HG02642 (cell line): ENCODE measurements around the gene EHMT2.

Experiments used
- ATAC-seq: cut with Tn5 transposase; IDR thresholded peaks from one replicate; pipeline ENCODE4 v1.9.1; 2021; ENCODE audit warnings: mild to moderate bottlenecking; ENCODE audit not compliant: unreplicated experiment, poor library complexity

EHMT2 gene

GRCh38 chr6:31892821-31893220 is 4.7 kb downstream of the EHMT2 start:
- no peak for ATAC-seq

- ATAC-seq: no peak
Observed at GRCh38 chr6:31889331-31889972, 8.0 kb downstream of the EHMT2 start.

- ATAC-seq: no peak
Observed at GRCh38 chr6:31888276-31889258, 8.9 kb downstream of the EHMT2 start.

- ATAC-seq: no peak
Observed at GRCh38 chr6:31887173-31888007, 10.1 kb downstream of the EHMT2 start.

GRCh38 chr6:31886541-31886991 is 10.9 kb downstream of the EHMT2 start:
- no peak for ATAC-seq

GRCh38 chr6:31884528-31885035 is 12.9 kb downstream of the EHMT2 start:
- ATAC-seq: no peak

GRCh38 chr6:31883676-31884075 is 13.8 kb downstream of the EHMT2 start:
- ATAC-seq: no peak

- ATAC-seq: no peak
Observed at GRCh38 chr6:31882344-31882743, 15.2 kb downstream of the EHMT2 start.

GRCh38 chr6:31881136-31881859 is 16.2 kb downstream of the EHMT2 start:
- no peak for ATAC-seq

GRCh38 chr6:31880616-31881015 is 16.9 kb downstream of the EHMT2 start:
- no peak for ATAC-seq

GRCh38 chr6:31879901-31880300 is 17.6 kb downstream of the EHMT2 start:
- no peak for ATAC-seq

- ATAC-seq: no peak
Observed at GRCh38 chr6:31879143-31879542, 18.4 kb downstream of the EHMT2 start.

GRCh38 chr6:31878726-31879125 is 18.8 kb downstream of the EHMT2 start, which contains the start of gene SLC44A4:
Gene SLC44A4 (minus strand): TSS chr6:31878997. CDS start chr6:31878980, 17 bp downstream.
- no peak for ATAC-seq

- no peak for ATAC-seq
Observed at GRCh38 chr6:31878222-31878621, 19.3 kb downstream of the EHMT2 start.

GRCh38 chr6:31877651-31878161 is 19.8 kb downstream of the EHMT2 start:
- no peak for ATAC-seq

GRCh38 chr6:31877125-31877650 is 20.3 kb downstream of the EHMT2 start:
- no peak for ATAC-seq

- no peak for ATAC-seq
Observed at GRCh38 chr6:31876357-31876756, 21.1 kb downstream of the EHMT2 start.

GRCh38 chr6:31875877-31876276 is 21.6 kb downstream of the EHMT2 start:
- no peak for ATAC-seq
